Osteoblast (primary cell): ENCODE results near the gene STAT6. TPM values are rescaled to one million over a fixed set of nuclear protein-coding genes. Genes with fewer than 3 reads are reported as not detected.

Experiments
- DNase-seq: peaks from one replicate; pipeline ENCODE4 v3.0.0; 2011; ENCODE audit warnings: low spot score, mixed read lengths; ENCODE audit not compliant: insufficient read length; ENCODE audit errors: missing footprints
- H2AFZ ChIP-seq: 2 replicates; pipeline ENCODE4 v1.6.0; 2011; ENCODE audit warnings: mild to moderate bottlenecking, low read length
- H3K27ac ChIP-seq: 2 replicates; pipeline ENCODE4 v1.5.1; 2011; ENCODE audit warnings: mild to moderate bottlenecking, low read depth, low read length, moderate library complexity
- H3K27me3 ChIP-seq: 2 replicates; pipeline ENCODE4 v1.6.0; 2012; ENCODE audit warnings: mild to moderate bottlenecking, control low read depth, inconsistent platforms, low read length, moderate library complexity; ENCODE audit not compliant: insufficient read depth
- H3K36me3 ChIP-seq: 2 replicates; pipeline ENCODE4 v1.5.1; 2011; ENCODE audit warnings: mild to moderate bottlenecking, low read length, control low read depth, moderate library complexity; ENCODE audit not compliant: insufficient read depth
- H3K4me1 ChIP-seq: 2 replicates; pipeline ENCODE4 v1.5.1; 2011; ENCODE audit warnings: mild to moderate bottlenecking, low read length, control low read depth, moderate library complexity; ENCODE audit not compliant: insufficient read depth
- H3K4me2 ChIP-seq: 2 replicates; pipeline ENCODE4 v1.6.0; 2011; ENCODE audit warnings: mild to moderate bottlenecking, low read length; ENCODE audit not compliant: insufficient read depth
- H3K4me3 ChIP-seq: fragments of 200-600 bp; sonication (generic); 3 replicates; pipeline ENCODE4 v1.5.1; 2012; ENCODE audit warnings: mild to moderate bottlenecking, low read length, inconsistent platforms; ENCODE audit not compliant: insufficient read depth
- H3K79me2 ChIP-seq: 2 replicates; pipeline ENCODE4 v1.6.0; 2012; ENCODE audit warnings: mild to moderate bottlenecking, low read length, control low read depth, inconsistent platforms; ENCODE audit not compliant: insufficient read depth
- H3K9me3 ChIP-seq: 2 replicates; pipeline ENCODE4 v1.5.1; 2011; ENCODE audit warnings: low read depth, low read length, control low read depth
- H4K20me1 ChIP-seq: 2 replicates; pipeline ENCODE4 v1.6.0; 2012; ENCODE audit warnings: mild to moderate bottlenecking, low read length, control low read depth; ENCODE audit not compliant: insufficient read depth
- total RNA-seq: library from RNA; depleted of rRNA; stranded (reverse); fragments of >200 nt; gene quantifications from 2 replicates; pipeline ENCODE4 v1.2.3, GENCODE V29; 2012
- TF ChIP-seq, protein P1 (sequence below): IDR thresholded peaks from 2 replicates; pipeline ENCODE4 v1.5.1; 2011; ENCODE audit warnings: mild to moderate bottlenecking, low read depth, low read length, moderate library complexity; ENCODE audit errors: extremely low read depth

Gene STAT6
- total RNA-seq, 1 donor: 167 TPM

DNA sequence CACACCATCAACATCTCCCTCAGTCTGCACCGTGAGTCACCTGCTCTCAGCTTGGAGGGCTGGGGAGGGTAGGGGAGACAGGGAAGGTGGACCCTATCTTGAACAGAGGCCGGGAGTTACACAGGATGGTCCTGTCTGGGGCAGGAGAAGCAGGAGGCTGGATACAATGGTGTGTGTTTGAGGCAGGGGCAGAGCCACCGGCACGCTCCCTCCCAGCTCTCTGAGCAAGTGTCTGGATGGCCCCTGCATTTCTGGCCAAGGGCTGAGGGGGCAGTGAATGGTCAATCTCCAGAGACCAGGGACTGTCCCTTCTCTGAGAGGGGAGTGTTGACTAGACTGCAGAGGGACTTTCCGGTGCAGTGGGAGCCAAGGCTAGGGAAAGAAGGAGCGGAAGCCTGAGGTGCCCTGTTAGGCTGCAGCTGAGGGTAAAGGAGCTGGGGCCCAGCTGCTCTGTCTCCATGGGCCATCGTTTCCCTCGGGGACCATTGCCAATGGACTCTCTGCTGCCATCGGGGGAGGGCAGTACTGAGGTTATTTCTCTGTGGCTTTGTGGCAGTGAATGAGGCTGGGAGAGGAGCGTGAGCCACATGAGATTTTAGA, 34.4 kb upstream of the STAT6 start:
- H2AFZ ChIP-seq: no peak overlapping the region
- TF ChIP-seq, protein P1, sequence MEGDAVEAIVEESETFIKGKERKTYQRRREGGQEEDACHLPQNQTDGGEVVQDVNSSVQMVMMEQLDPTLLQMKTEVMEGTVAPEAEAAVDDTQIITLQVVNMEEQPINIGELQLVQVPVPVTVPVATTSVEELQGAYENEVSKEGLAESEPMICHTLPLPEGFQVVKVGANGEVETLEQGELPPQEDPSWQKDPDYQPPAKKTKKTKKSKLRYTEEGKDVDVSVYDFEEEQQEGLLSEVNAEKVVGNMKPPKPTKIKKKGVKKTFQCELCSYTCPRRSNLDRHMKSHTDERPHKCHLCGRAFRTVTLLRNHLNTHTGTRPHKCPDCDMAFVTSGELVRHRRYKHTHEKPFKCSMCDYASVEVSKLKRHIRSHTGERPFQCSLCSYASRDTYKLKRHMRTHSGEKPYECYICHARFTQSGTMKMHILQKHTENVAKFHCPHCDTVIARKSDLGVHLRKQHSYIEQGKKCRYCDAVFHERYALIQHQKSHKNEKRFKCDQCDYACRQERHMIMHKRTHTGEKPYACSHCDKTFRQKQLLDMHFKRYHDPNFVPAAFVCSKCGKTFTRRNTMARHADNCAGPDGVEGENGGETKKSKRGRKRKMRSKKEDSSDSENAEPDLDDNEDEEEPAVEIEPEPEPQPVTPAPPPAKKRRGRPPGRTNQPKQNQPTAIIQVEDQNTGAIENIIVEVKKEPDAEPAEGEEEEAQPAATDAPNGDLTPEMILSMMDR: no peak
- H3K27me3 ChIP-seq: no peaks in the 10 kb centered on the region
- no peaks in the 10 kb centered on the region for H3K9me3 ChIP-seq
- H3K4me3 ChIP-seq: no peak overlapping the region
- peak; percentile 65 for DNase-seq
- peaks cover 78% of the 10 kb centered on the region for H4K20me1 ChIP-seq
- peaks cover 90% of the 10 kb centered on the region for H3K79me2 ChIP-seq
- peaks cover 90% of the 10 kb centered on the region for H3K36me3 ChIP-seq
- H3K27ac ChIP-seq: peak overlapping the region; percentile 85
- H3K4me1 ChIP-seq: peaks cover 69% of the 10 kb centered on the region
- no peak overlapping the region for H3K4me2 ChIP-seq

DNA sequence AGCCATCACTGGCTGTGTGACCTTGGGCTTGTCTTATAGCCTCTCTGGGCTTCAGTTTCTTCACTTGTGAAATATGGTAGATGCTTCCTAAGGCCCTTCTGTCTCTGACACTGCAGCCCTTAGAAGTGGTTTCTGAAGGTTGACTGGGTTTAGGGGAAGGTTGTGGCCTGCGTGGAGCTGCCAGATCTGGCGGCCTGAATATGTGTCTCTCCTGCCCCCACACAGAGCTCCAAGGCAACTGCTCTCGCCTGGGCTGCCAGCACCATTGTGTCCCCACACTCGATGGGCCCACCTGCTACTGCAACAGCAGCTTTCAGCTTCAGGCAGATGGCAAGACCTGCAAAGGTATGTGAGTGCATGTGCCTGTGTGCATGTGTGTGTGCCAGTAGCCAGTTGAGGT, 32.3 kb upstream of the STAT6 start:
- peaks cover 96% of the 10 kb centered on the region for H3K79me2 ChIP-seq

DNA sequence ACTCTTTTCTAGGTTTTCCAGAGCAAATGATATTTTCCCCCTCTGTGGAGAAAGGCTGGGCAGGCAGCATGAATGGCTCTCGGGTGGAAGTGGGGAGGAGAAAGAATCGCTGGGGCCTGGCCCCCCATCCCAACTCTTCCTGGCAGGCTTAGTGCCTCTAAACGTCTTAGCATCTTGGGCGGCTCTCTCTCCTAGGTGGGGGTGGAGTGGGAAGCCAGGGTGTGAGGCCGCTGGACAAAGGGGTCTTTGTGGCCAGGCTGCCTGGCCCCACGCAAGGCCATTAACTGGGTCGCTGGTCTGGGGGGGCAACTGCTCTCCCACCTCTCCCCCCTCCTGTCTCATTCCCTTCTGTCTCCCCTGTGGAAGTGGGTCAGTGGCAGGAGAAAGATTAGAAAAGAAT, 31.6 kb upstream of the STAT6 start:
- Histone ChIP-seq H3K4me1 (peaks cover 71% of the 10 kb centered on the region), H2AFZ (no peak overlapping the region), H3K27me3 (no peaks in the 10 kb centered on the region), H3K9me3 (no peaks in the 10 kb centered on the region), H3K79me2 (peaks cover 96% of the 10 kb centered on the region), H3K4me3 (no peak overlapping the region), H4K20me1 (peaks cover 79% of the 10 kb centered on the region), H3K36me3 (peaks cover 91% of the 10 kb centered on the region), H3K27ac (peak overlapping the region; percentile 24), H3K4me2 (no peak overlapping the region)
- DNase-seq: no peak
- TF ChIP-seq, protein P1: no peak

More for the DNA sequence above, 32.3 kb upstream of the STAT6 start:
- DNase-seq: no peak
- Histone ChIP-seq H3K27ac (peak overlapping the region; percentile 24), H3K4me3 (no peak overlapping the region), H4K20me1 (peaks cover 82% of the 10 kb centered on the region), H3K27me3 (no peaks in the 10 kb centered on the region), H3K4me1 (peaks cover 71% of the 10 kb centered on the region), H3K9me3 (no peaks in the 10 kb centered on the region), H2AFZ (no peak overlapping the region), H3K36me3 (peaks cover 96% of the 10 kb centered on the region), H3K4me2 (no peak overlapping the region)
- TF ChIP-seq, protein P1: no peak

DNA sequence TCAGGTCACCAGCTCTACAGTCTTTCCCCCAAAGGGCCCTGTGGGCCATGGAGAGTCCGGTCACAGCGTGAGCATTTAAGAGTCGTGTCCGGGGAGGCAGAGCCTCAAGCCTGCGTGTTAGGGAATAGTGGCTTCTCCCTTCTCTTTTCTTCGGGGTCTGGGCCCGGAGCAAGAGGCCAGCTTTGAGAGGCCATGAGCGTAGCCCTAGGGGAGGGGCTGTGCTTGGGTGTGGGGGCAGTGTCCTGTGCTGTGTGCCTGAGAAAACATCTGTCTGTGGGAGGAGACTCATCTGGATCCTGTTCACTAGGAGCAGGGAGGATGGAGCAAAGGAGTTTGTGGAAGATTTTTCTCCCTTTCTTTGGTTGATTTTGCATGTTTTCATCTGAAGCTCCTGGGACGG, 31.0 kb upstream of the STAT6 start:
- H3K9me3 ChIP-seq: no peaks in the 10 kb centered on the region
- peaks cover 96% of the 10 kb centered on the region for H3K79me2 ChIP-seq
- H3K27ac ChIP-seq: peak overlapping the region; percentile 7
- H3K4me2 ChIP-seq: no peak overlapping the region
- no peak for DNase-seq
- TF ChIP-seq, protein P1: no peak
- peaks cover 69% of the 10 kb centered on the region for H3K4me1 ChIP-seq
- no peaks in the 10 kb centered on the region for H3K27me3 ChIP-seq
- H2AFZ ChIP-seq: no peak overlapping the region
- no peak overlapping the region for H3K4me3 ChIP-seq
- H3K36me3 ChIP-seq: peaks cover 87% of the 10 kb centered on the region
- H4K20me1 ChIP-seq: peaks cover 76% of the 10 kb centered on the region
